OCI-LY3 (cell line): ENCODE data around the gene RBFOX1.

Experiments used
- H2AFZ ChIP-seq: fragments of 200-600, 300-600 bp; shearing (Covaris generic); 2 replicates; pipeline ENCODE4 v1.6.0; 2014; ENCODE audit warnings: antibody characterized with exemption, low read depth, low read length
- H3K27ac ChIP-seq: fragments of 200-600, 300-600 bp; sonication (generic); 2 replicates; pipeline ENCODE4 v1.5.1; 2014; ENCODE audit warnings: mild to moderate bottlenecking, low read length, moderate library complexity, mixed read lengths
- H3K27me3 ChIP-seq: fragments of 200-600, 300-600 bp; sonication (generic); 2 replicates; pipeline ENCODE4 v1.6.1; 2014; ENCODE audit warnings: low read depth, low read length, mixed read lengths
- H3K36me3 ChIP-seq: fragments of 200-600, 300-600 bp; sonication (generic); replicated peaks from 2 replicates; pipeline ENCODE3; 2014; ENCODE audit warnings: low read depth, low read length, mixed read lengths
- H3K4me1 ChIP-seq: fragments of 300-600, 200-600 bp; sonication (generic); 2 replicates; pipeline ENCODE4 v1.6.1; 2014; ENCODE audit warnings: low read length, mixed read lengths
- H3K4me2 ChIP-seq: fragments of 200-600, 300-600 bp; sonication (generic); 2 replicates; pipeline ENCODE4 v1.6.1; 2014; ENCODE audit warnings: low read length, mixed read lengths
- H3K4me3 ChIP-seq: fragments of 300-600, 200-600 bp; sonication (generic); 2 replicates; pipeline ENCODE4 v1.5.1; 2014; ENCODE audit warnings: antibody characterized with exemption, mild to moderate bottlenecking, low read length, moderate library complexity
- H3K79me2 ChIP-seq: fragments of 300-600, 200-600 bp; shearing (Covaris generic); 2 replicates; pipeline ENCODE4 v1.6.1; 2014; ENCODE audit warnings: mild to moderate bottlenecking, low read length, mixed read lengths
- H3K9ac ChIP-seq: fragments of 300-600, 200-600 bp; shearing (Covaris generic); 2 replicates; pipeline ENCODE4 v1.6.0; 2014; ENCODE audit warnings: mild to moderate bottlenecking, low read length, moderate library complexity
- H3K9me3 ChIP-seq: fragments of 200-600, 300-600 bp; shearing (Covaris generic); 2 replicates; pipeline ENCODE4 v1.6.1; 2014; ENCODE audit warnings: low read length, mixed read lengths; ENCODE audit not compliant: insufficient read depth
- H4K20me1 ChIP-seq: fragments of 200-600, 300-600 bp; sonication (generic); 2 replicates; pipeline ENCODE4 v1.6.1; 2016; ENCODE audit warnings: low read length, mixed read lengths; ENCODE audit not compliant: insufficient read depth
- CTCF ChIP-seq: fragments of 200-600, 300-600 bp; sonication (generic); IDR thresholded peaks from 2 replicates; pipeline ENCODE4 v1.5.1; 2014; ENCODE audit warnings: antibody characterized with exemption, low read length, low read depth
- EZH2phosphoT487 ChIP-seq: fragments of 200-600 bp; shearing (Covaris generic); IDR thresholded peaks from 2 replicates; pipeline ENCODE4 v1.6.1; 2018; ENCODE audit warnings: antibody characterized with exemption, mixed run types, low read depth

Gene RBFOX1

GRCh38 chr16:7590934-7591333 lies 258.3 kb downstream of the RBFOX1 start:
- no peak for TF ChIP-seq CTCF
- TF ChIP-seq EZH2phosphoT487 = no peak
- Histone ChIP-seq H2AFZ (no peak overlapping the region), H3K27ac (no peak overlapping the region), H3K27me3 (no peaks in the 10 kb centered on the region), H3K79me2 (no peaks in the 10 kb centered on the region), H3K9ac (no peak overlapping the region), H4K20me1 (no peaks in the 10 kb centered on the region), H3K4me2 (no peak overlapping the region), H3K9me3 (no peaks in the 10 kb centered on the region), H3K4me3 (no peak overlapping the region), H3K4me1 (no peaks in the 10 kb centered on the region), H3K36me3 (no peaks in the 10 kb centered on the region)

GRCh38 chr16:7596308-7596707 lies 263.7 kb downstream of the RBFOX1 start:
- Histone ChIP-seq H3K9me3 (no peaks in the 10 kb centered on the region), H3K4me3 (no peak overlapping the region), H3K9ac (no peak overlapping the region), H3K4me1 (no peaks in the 10 kb centered on the region), H2AFZ (no peak overlapping the region), H3K36me3 (no peaks in the 10 kb centered on the region), H3K4me2 (no peak overlapping the region), H3K79me2 (no peaks in the 10 kb centered on the region), H3K27me3 (0 out of 2 replicates have a peak, but pooled peaks cover 8% of the 10 kb centered on the region), H3K27ac (no peak overlapping the region), H4K20me1 (no peaks in the 10 kb centered on the region)
- no peak for TF ChIP-seq EZH2phosphoT487
- no peak for TF ChIP-seq CTCF

- H3K4me2 ChIP-seq = no peak overlapping the region
- H2AFZ ChIP-seq = no peak overlapping the region
- TF ChIP-seq CTCF (no peak), EZH2phosphoT487 (no peak)
- 0 out of 2 replicates have a peak, but pooled peaks cover 8% of the 10 kb centered on the region for H3K27me3 ChIP-seq
- H3K4me3 ChIP-seq = no peak overlapping the region
- H3K79me2 ChIP-seq = no peaks in the 10 kb centered on the region
- no peaks in the 10 kb centered on the region for H3K36me3 ChIP-seq
- no peaks in the 10 kb centered on the region for H4K20me1 ChIP-seq
- H3K27ac ChIP-seq = no peak overlapping the region
- H3K9me3 ChIP-seq = no peaks in the 10 kb centered on the region
- H3K9ac ChIP-seq = no peak overlapping the region
- H3K4me1 ChIP-seq = no peaks in the 10 kb centered on the region
Measured at GRCh38 chr16:7597677-7598076, 265.0 kb downstream of the RBFOX1 start.

- no peaks in the 10 kb centered on the region for H3K9me3 ChIP-seq
- H3K79me2 ChIP-seq = no peaks in the 10 kb centered on the region
- H3K27me3 ChIP-seq = 0 out of 2 replicates have a peak, but pooled peaks cover 8% of the 10 kb centered on the region
- no peak overlapping the region for H3K4me2 ChIP-seq
- H3K27ac ChIP-seq = no peak overlapping the region
- H4K20me1 ChIP-seq = no peaks in the 10 kb centered on the region
- TF ChIP-seq CTCF = no peak
- TF ChIP-seq EZH2phosphoT487 = no peak
- H2AFZ ChIP-seq = no peak overlapping the region
- peaks cover 5% of the 10 kb centered on the region; the same call in 1 of the 2 replicates for H3K4me1 ChIP-seq
- H3K9ac ChIP-seq = no peak overlapping the region
- H3K36me3 ChIP-seq = no peaks in the 10 kb centered on the region
- no peak overlapping the region for H3K4me3 ChIP-seq
Measured at GRCh38 chr16:7601100-7601499, 268.5 kb downstream of the RBFOX1 start.
